ENCODE data around the gene ZNF423.

Gene ZNF423

GRCh38 chr16:49608779-49609178 lies 247.1 kb downstream of the ZNF423 start:
- peak; percentile 49; the same call in 2 of the 3 replicates for ATAC-seq (ENCODE audit: insufficient read depth, low read depth)
- Histone ChIP-seq H3K27me3 (ENCODE audit: insufficient read depth, low read length, poor library complexity) (no peaks in the 10 kb centered on the region), H3K9ac (ENCODE audit: low read depth, low read length) (no peak overlapping the region), H2AFZ (ENCODE audit: low read depth, low read length) (no peak overlapping the region), H3K4me1 (ENCODE audit: insufficient read depth, low read length) (0 out of 2 replicates have a peak, but pooled peaks cover 3% of the 10 kb centered on the region), H4K20me1 (ENCODE audit: insufficient read depth, low read length) (no peaks in the 10 kb centered on the region), H3K4me3 (ENCODE audit: low read depth in 1 of 2, low read length in 2 of 2) (no peak overlapping the region), H3K4me2 (ENCODE audit: insufficient read depth, low read length) (no peak overlapping the region), H3K9me3 (ENCODE audit: insufficient read depth, low read length, severe bottlenecking) (no peaks in the 10 kb centered on the region), H3K36me3 (ENCODE audit: insufficient read depth, low read length) (no peaks in the 10 kb centered on the region), H3K27ac (ENCODE audit: low read length) (no peak overlapping the region), H3K79me2 (ENCODE audit: insufficient read depth, low read length) (no peaks in the 10 kb centered on the region)
- no peak for TF ChIP-seq EZH2 (IDR thresholded peaks at IDR 0.05; ENCODE audit: borderline replicate concordance, low read depth, low read length, severe bottlenecking)
- TF ChIP-seq CTCF (IDR thresholded peaks at IDR 0.05; ENCODE audit: borderline replicate concordance, extremely low read depth, low read length, poor library complexity, severe bottlenecking): peak; percentile 50
- DNase-seq: no peak

DNA sequence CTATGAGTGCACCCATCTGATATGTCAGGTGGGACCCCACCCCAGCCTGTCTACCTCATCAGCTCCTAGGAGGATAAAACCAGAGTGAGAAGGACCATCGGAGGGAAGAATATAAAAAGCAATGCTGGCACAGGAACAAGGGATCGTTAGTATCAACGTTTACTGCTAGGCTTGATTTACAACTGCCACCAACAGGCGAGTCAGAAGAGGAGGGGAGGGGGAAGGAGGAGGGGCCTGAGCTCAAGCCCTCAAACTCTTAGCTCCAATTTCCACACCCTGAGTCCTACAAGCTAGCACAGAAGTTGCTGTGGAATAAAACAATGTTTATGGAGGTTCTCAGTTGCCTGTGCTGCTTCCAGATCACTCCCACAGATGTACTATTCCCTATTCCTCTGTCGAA lies 247.8 kb downstream of the ZNF423 start:
- DNase-seq (peak; percentile 21), ATAC-seq (ENCODE audit: insufficient read depth, low read depth) (peak; percentile 44; the same call in 1 of the 3 replicates)
- Histone ChIP-seq H3K36me3 (ENCODE audit: insufficient read depth, low read length) (no peaks in the 10 kb centered on the region), H3K4me2 (ENCODE audit: insufficient read depth, low read length) (no peak overlapping the region), H3K9me3 (ENCODE audit: insufficient read depth, low read length, severe bottlenecking) (no peaks in the 10 kb centered on the region), H4K20me1 (ENCODE audit: insufficient read depth, low read length) (no peaks in the 10 kb centered on the region), H3K4me1 (ENCODE audit: insufficient read depth, low read length) (0 out of 2 replicates have a peak, but pooled peaks cover 3% of the 10 kb centered on the region), H3K9ac (ENCODE audit: low read depth, low read length) (no peak overlapping the region), H3K27ac (ENCODE audit: low read length) (no peak overlapping the region; the same call in 1 of the 2 replicates), H3K4me3 (ENCODE audit: low read depth in 1 of 2, low read length in 2 of 2) (no peak overlapping the region), H3K27me3 (ENCODE audit: insufficient read depth, low read length, poor library complexity) (no peaks in the 10 kb centered on the region), H3K79me2 (ENCODE audit: insufficient read depth, low read length) (no peaks in the 10 kb centered on the region), H2AFZ (ENCODE audit: low read depth, low read length) (no peak overlapping the region)
- TF ChIP-seq CTCF (IDR thresholded peaks at IDR 0.05; ENCODE audit: borderline replicate concordance, extremely low read depth, low read length, poor library complexity, severe bottlenecking): no peak
- TF ChIP-seq EZH2 (IDR thresholded peaks at IDR 0.05; ENCODE audit: borderline replicate concordance, low read depth, low read length, severe bottlenecking): no peak

DNA sequence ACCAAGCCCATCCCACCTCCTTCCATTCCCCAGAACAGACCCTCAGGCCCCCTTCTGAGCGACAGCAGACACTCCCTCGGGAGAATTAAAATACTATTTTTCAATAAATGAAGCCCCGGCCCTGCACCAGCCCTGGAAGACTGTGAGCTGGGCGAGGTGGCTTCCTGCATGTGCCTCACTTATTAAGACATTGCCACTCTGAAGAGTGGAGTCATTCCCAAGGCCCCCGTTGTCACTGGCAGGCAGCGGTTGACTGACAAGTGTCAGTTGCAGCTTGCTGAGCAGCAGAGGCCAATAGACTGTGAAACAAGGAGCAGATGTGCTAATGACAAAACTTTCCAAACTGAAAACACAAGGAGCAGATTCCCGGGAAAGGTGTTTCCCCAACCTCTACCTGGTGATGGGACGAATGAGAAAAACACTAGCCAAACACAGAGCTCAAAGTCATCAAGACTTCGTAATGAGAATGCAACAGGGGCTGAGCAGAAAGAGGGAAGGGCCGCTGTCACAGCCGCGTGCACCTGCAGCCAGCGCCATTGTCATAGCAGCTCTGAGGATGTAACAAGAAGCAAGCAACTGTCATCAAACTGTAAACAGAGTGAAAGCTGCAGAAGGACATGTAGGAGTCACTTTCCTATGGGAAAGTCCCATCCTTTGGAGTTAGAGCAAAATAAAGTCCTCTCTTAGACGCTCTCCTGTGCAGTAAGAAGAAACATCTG lies 250.2 kb downstream of the ZNF423 start:
- Histone ChIP-seq H2AFZ (ENCODE audit: low read depth, low read length) (no peak overlapping the region), H3K4me2 (ENCODE audit: insufficient read depth, low read length) (no peak overlapping the region), H4K20me1 (ENCODE audit: insufficient read depth, low read length) (no peaks in the 10 kb centered on the region), H3K27me3 (ENCODE audit: insufficient read depth, low read length, poor library complexity) (no peaks in the 10 kb centered on the region), H3K9ac (ENCODE audit: low read depth, low read length) (no peak overlapping the region), H3K4me1 (ENCODE audit: insufficient read depth, low read length) (0 out of 2 replicates have a peak, but pooled peaks cover 3% of the 10 kb centered on the region), H3K4me3 (ENCODE audit: low read depth in 1 of 2, low read length in 2 of 2) (no peak overlapping the region), H3K9me3 (ENCODE audit: insufficient read depth, low read length, severe bottlenecking) (no peaks in the 10 kb centered on the region), H3K27ac (ENCODE audit: low read length) (no peak overlapping the region; the same call in 1 of the 2 replicates), H3K36me3 (ENCODE audit: insufficient read depth, low read length) (no peaks in the 10 kb centered on the region), H3K79me2 (ENCODE audit: insufficient read depth, low read length) (no peaks in the 10 kb centered on the region)
- DNase-seq (no peak), ATAC-seq (ENCODE audit: insufficient read depth, low read depth) (no peak)
- no peak for TF ChIP-seq EZH2 (IDR thresholded peaks at IDR 0.05; ENCODE audit: borderline replicate concordance, low read depth, low read length, severe bottlenecking)
- TF ChIP-seq CTCF (IDR thresholded peaks at IDR 0.05; ENCODE audit: borderline replicate concordance, extremely low read depth, low read length, poor library complexity, severe bottlenecking): no peak
